ENCODE measurements around the gene CCNK. TPM values are rescaled to one million over a fixed set of nuclear protein-coding genes. Genes with fewer than 3 reads are reported as not detected.

Gene CCNK
- total RNA-seq, 2 donors from 2014 or later: 5.3 to 9.6 TPM

DNA sequence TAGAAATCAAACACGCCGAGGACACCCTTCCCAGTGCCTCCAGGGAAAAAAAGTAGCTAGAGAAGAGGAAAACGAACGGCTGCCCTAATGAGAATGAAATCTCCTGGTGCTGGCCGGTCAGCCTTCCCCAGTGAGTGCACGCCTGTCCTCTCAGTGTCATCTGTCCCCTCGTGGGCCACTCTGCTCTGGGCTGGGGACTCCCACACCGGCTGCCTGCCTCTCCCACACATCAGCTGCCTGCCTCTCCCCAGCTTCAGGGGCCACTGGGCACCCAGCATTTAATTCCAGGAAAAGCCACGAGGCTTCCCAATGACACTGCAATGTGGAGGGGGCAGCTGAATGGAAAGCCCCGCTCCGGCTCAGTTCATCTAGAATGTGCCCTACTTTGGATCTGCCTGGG, 63.8 kb downstream of the CCNK start:
- ATAC-seq: no peak
- peaks cover 25% of the 10 kb centered on the region for H3K4me1 ChIP-seq

DNA sequence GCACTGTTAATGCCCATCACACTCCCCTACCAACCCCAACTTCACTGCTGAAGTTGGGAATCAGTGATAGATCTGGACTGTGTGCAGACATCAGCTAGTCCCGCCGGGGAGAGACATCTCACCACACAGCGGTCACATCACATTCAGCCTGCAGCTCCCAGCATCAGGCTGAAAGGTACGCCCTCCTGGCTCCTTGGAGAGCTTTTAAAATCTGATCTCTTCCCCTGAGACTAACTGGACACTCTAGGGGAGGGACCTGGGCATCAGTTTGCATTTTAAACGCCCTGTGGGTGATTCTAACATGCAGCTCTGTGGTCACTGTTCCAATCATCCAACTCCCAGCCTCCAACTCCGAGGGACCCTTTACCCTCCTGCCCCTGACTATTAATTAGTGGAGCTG, 64.4 kb downstream of the CCNK start:
- DNase-seq (no peak), ATAC-seq (no peak)
- intact Hi-C loops (cut with DNase I): no loop called here
- H3K4me1 ChIP-seq: peaks cover 30% of the 10 kb centered on the region
- TF ChIP-seq, protein P1, sequence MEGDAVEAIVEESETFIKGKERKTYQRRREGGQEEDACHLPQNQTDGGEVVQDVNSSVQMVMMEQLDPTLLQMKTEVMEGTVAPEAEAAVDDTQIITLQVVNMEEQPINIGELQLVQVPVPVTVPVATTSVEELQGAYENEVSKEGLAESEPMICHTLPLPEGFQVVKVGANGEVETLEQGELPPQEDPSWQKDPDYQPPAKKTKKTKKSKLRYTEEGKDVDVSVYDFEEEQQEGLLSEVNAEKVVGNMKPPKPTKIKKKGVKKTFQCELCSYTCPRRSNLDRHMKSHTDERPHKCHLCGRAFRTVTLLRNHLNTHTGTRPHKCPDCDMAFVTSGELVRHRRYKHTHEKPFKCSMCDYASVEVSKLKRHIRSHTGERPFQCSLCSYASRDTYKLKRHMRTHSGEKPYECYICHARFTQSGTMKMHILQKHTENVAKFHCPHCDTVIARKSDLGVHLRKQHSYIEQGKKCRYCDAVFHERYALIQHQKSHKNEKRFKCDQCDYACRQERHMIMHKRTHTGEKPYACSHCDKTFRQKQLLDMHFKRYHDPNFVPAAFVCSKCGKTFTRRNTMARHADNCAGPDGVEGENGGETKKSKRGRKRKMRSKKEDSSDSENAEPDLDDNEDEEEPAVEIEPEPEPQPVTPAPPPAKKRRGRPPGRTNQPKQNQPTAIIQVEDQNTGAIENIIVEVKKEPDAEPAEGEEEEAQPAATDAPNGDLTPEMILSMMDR (IDR thresholded peaks at IDR 0.05): no peak
- no peak for TF ChIP-seq POLR2A (IDR thresholded peaks at IDR 0.05)
- no peaks in the 10 kb centered on the region for H3K9me3 ChIP-seq
- no peak overlapping the region for H3K4me3 ChIP-seq
- no peaks in the 10 kb centered on the region for H3K27me3 ChIP-seq
- WGBS, 2 donors: 74 to 85% methylated on average over 6 of the region's 6 CpGs
- peak overlapping the region in 1 of 4 donors; percentile 10 for H3K27ac ChIP-seq
- no peaks in the 10 kb centered on the region for H3K36me3 ChIP-seq (replicated peaks in 1 of 2; ENCODE audit: insufficient read depth in 1 of 2, low read depth in 2 of 2)

More for the DNA sequence above, 63.8 kb downstream of the CCNK start:
- no peak for DNase-seq
- Histone ChIP-seq H3K27ac (no peak overlapping the region), H3K9me3 (no peaks in the 10 kb centered on the region), H3K4me3 (no peak overlapping the region), H3K27me3 (no peaks in the 10 kb centered on the region), H3K36me3 (replicated peaks in 1 of 2; ENCODE audit: insufficient read depth in 1 of 2, low read depth in 2 of 2) (no peaks in the 10 kb centered on the region)
- WGBS, 2 donors: 75 to 77% methylated on average over 10 to 11 of the region's 11 CpGs
- no peak for TF ChIP-seq POLR2A (IDR thresholded peaks at IDR 0.05)
- TF ChIP-seq, protein P1 (IDR thresholded peaks at IDR 0.05): no peak
- intact Hi-C loops (cut with DNase I): no loop called here

DNA sequence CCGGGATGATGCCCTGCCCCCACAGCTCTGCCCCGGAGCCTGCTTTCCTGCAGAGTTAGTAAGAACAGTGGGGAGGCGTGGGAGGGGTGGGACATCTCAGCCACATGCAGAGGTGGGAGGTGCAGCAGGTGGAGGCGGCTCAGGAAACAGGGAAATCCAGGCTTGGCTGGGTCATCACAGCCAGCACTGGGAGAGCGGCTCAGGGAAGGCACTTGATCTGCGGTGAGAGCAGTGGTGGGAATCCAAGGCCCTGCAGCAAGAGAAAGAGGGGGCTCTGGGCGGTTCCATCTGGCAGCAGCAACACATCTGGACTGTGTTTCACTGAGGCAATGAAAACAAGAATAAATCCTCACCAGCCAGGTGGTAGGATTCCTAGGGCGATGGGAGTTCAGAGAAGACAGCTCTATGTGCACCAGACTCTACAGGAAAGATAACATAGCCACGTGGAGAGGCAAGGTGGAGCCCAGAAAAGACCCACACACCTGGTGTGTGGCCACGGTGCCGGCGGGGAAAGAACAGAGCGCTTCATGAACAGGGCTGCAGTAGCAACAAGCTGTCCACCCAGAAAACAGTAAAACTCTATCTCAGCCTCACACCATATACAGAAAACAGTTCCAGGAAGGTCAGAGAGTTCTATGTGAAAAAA, 65.1 kb downstream of the CCNK start:
- intact Hi-C loops (cut with DNase I): no loop called here
- no peak for TF ChIP-seq POLR2A (IDR thresholded peaks at IDR 0.05)
- TF ChIP-seq, protein P1 (IDR thresholded peaks at IDR 0.05): no peak
- Histone ChIP-seq H3K4me1 (peaks cover 34% of the 10 kb centered on the region), H3K36me3 (replicated peaks in 1 of 2; ENCODE audit: insufficient read depth in 1 of 2, low read depth in 2 of 2) (no peaks in the 10 kb centered on the region), H3K4me3 (no peak overlapping the region), H3K27ac (peak overlapping the region in 2 of 4 donors; percentile 7 to 10), H3K27me3 (no peaks in the 10 kb centered on the region), H3K9me3 (no peaks in the 10 kb centered on the region)
- DNase-seq: peak in 2 of 4 donors; percentile 41 to 48
- WGBS, 2 donors: 38 to 40% methylated on average over 13 of the region's 13 CpGs
- peak; percentile 41 for ATAC-seq

DNA sequence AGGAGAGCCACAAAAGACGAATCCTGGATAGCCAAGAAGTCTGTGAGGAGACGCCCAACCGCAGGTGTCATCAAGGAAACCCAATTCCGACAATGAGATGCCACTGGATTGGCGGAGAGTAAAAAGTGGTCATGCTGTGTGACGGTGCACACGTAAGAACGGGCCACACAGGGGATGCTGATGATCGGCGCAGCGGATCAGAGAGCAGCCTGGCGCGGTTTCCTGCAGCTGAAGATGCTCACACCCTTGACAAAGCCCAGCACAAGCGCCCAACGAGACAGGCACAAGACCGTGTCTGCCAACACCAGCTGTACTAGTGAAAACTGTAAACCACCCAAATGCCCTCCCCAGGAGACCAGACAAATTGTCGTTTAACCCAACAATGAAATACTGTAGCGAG, 67.0 kb downstream of the CCNK start:
- intact Hi-C loops (cut with DNase I): no loop called here
- DNase-seq (no peak), ATAC-seq (no peak)
- Histone ChIP-seq H3K4me3 (no peak overlapping the region), H3K27me3 (no peaks in the 10 kb centered on the region), H3K36me3 (replicated peaks in 1 of 2; ENCODE audit: insufficient read depth in 1 of 2, low read depth in 2 of 2) (no peaks in the 10 kb centered on the region), H3K4me1 (peaks cover 44% of the 10 kb centered on the region), H3K27ac (no peak overlapping the region), H3K9me3 (no peaks in the 10 kb centered on the region)
- TF ChIP-seq, protein P1 (IDR thresholded peaks at IDR 0.05): no peak
- no peak for TF ChIP-seq POLR2A (IDR thresholded peaks at IDR 0.05)
- 88 to 92% methylated on average over 18 of the region's 18 CpGs for WGBS, 2 donors
